Heart right ventricle (tissue), 16 donors: ENCODE measurements around the gene FPR1. TPM values are rescaled to one million over a fixed set of nuclear protein-coding genes. Genes with fewer than 3 reads are reported as not detected.
A peak's percentile ranks its signal among the peaks of the same experiment; 100 is the strongest.

Experiments
- ATAC-seq, 8 donors: fragments of 200-7000 bp; cut with Tn5 transposase; one replicate each; pipeline ENCODE4 v1.9.1; 2020; ENCODE audit warnings: mild to moderate bottlenecking in 8 of 8, moderate library complexity in 8 of 8, moderate number of reproducible peaks in 1 of 8
- DNase-seq, 2 donors: peaks; one replicate each; pipeline ENCODE4 v3.0.0-alpha.2; 2020
- H3K27ac ChIP-seq, 10 donors: fragments of 200-600 bp; sonication (generic) in 2 of 10; one replicate each; pipeline versions ENCODE4 v1.5.0 to v1.8.0; 2020 to 2022; ENCODE audit warnings: mild to moderate bottlenecking in 3 of 10
- H3K27me3 ChIP-seq, 7 donors: fragments of 200-600 bp; one replicate each; pipeline ENCODE4 v1.8.0; 2021 to 2022; ENCODE audit warnings: mild to moderate bottlenecking in 2 of 7
- H3K36me3 ChIP-seq, 9 donors: fragments of 200-600 bp; sonication (generic) in 1 of 9; one replicate each; pipeline versions ENCODE4 v1.5.0 to v1.8.0; 2020 to 2022; ENCODE audit warnings: mild to moderate bottlenecking in 2 of 9
- H3K4me1 ChIP-seq, 9 donors: fragments of 200-600 bp; sonication (generic) in 1 of 9; one replicate each; pipeline versions ENCODE4 v1.5.0 to v1.8.0; 2020 to 2022; ENCODE audit warnings: mild to moderate bottlenecking in 4 of 9
- H3K4me3 ChIP-seq, 10 donors: fragments of 200-600 bp; sonication (generic) in 2 of 10; one replicate each; pipeline versions ENCODE4 v1.5.0 to v1.8.0; 2020 to 2022; ENCODE audit warnings: mild to moderate bottlenecking in 7 of 10, moderate library complexity in 2 of 10
- H3K9me3 ChIP-seq, 11 donors: fragments of 200-600 bp in 10 of 11; sonication (generic) in 2 of 11; one replicate each; pipeline versions ENCODE4 v1.5.0 to v1.8.0; 2013 to 2022; ENCODE audit warnings: mild to moderate bottlenecking in 2 of 11, control low read depth in 1 of 11, moderate library complexity in 1 of 11
- WGBS, 2 donors: extraction: QIAGEN DNeasy Blood & Tissue Kit; methylation state at CpG; one replicate each; pipeline ENCODE4 v1.1.7; 2013; ENCODE audit warnings: inconsistent platforms in 1 of 2; 5-methylcytosine and 5-hydroxymethylcytosine counted together
- intact Hi-C, 10 donors: fragments of 100-400 bp; cut with DNase I; formaldehyde crosslinking; loops; one replicate each; pipeline versions ENCODE4 v1.11.1 to v1.14.2; 2022
- polyA plus RNA-seq, 2 donors: library from polyadenylated mRNA; stranded (reverse); fragments of 200-250 nt; gene quantifications; one replicate each; pipeline ENCODE4 v1.2.3, GENCODE V29; 2013
- total RNA-seq, 10 donors: library from RNA; stranded (reverse); fragmentation: NEBNext Ultra II Directional in 3 of 10; extraction: Animal tissue kit (Norgen Biotek cat#: 25700) in 3 of 10; gene quantifications; one replicate each; pipeline versions ENCODE4 v1.2.1 to v1.2.4, GENCODE V29; 2021 to 2023
- TF ChIP-seq, protein P1 (sequence below), 9 donors: fragments of 200-600 bp; sonication (generic) in 2 of 9; IDR thresholded peaks; one replicate each; pipeline versions ENCODE4 v1.5.0 to v1.8.0; 2021 to 2022; ENCODE audit warnings: antibody characterized with exemption in 9 of 9, mild to moderate bottlenecking in 5 of 9, moderate library complexity in 1 of 9
- donor health status: Arrhythmogenic right ventricular cardiomyopathy.
- donor health status: ischemic (EF 13 %, LVEDD 7.1; RV severe dilation, severe dysfunction).
- donor health status: healthy with polysubstance abuse.
- donor health status: DM: no; HTN: yes; CAD: no.
- donor health status: DM: no; HTN: no; CAD: no.
- donor health status: ischemic (EF 25% LVEDD 6.9; RV normal size, moderate dysfunction).
- donor health status: ischemic (EF 25% LVEDD 5.7; RV mildly dilated, moderate dysfunction).
- donor health status: healthy.
- donor health status: DM: yes; HTN: yes; CAD: no.
- donor health status: Ischemic cardiomyopathy.
- donor health status: ischemic (EF 35%, LVEDD 5.7; RV mildly dilated, moderate dysfunction).
- donor health status: nonischemic (EF 11% LVEDD 7.7; RV severe dilation, severe dysfunction).
- donor health status: DM: yes; HTN: yes; CAD: no.
- donor health status: PGD.
- donor health status: ischemic (EF 29% LVEDD 5.4; RV normal size, mild dysfunction).
- donor health status: nonischemic (EF 23%, LVEDD 6.1; RV moderate dilation, normal function).

The FPR1 gene
- total and polyA plus RNA-seq, 12 donors: 0.95 to 16.9 (median 3.8) TPM

DNA sequence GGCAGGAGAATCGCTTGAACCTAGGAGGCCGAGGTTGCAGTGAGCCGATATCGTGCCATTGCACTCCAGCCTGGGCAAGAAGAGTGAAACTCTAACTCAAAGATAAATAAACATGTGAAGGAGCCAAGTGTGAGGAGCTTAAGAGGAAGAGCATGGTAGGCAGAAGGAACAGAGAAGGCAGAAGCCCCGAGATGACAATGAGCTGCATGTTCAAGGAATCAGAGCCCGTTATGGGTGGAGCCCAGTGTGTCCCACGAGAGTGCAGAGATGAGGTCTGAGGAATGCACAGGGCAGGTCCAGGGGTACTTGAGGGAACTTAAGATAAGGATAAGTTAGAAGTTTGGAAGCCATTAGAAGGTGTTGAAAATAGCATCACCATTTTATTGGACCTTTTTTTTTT is 10.0 kb upstream of the FPR1 start:
- intact Hi-C loops: no loop called here
- H3K27me3 ChIP-seq: peaks cover 0 to 30% (median 13%) of the 10 kb centered on the region in 7 donors
- peaks cover 0 to 28% (median 0%) of the 10 kb centered on the region in 9 donors for H3K4me1 ChIP-seq
- peak overlapping the region in 2 of 10 donors; percentile 2 to 87 for H3K27ac ChIP-seq
- H3K4me3 ChIP-seq: peak overlapping the region in 1 of 10 donors; percentile 45
- ATAC-seq: no peak
- 73 to 77% methylated on average over 7 of the region's 7 CpGs for WGBS, 2 donors
- TF ChIP-seq, protein P1, sequence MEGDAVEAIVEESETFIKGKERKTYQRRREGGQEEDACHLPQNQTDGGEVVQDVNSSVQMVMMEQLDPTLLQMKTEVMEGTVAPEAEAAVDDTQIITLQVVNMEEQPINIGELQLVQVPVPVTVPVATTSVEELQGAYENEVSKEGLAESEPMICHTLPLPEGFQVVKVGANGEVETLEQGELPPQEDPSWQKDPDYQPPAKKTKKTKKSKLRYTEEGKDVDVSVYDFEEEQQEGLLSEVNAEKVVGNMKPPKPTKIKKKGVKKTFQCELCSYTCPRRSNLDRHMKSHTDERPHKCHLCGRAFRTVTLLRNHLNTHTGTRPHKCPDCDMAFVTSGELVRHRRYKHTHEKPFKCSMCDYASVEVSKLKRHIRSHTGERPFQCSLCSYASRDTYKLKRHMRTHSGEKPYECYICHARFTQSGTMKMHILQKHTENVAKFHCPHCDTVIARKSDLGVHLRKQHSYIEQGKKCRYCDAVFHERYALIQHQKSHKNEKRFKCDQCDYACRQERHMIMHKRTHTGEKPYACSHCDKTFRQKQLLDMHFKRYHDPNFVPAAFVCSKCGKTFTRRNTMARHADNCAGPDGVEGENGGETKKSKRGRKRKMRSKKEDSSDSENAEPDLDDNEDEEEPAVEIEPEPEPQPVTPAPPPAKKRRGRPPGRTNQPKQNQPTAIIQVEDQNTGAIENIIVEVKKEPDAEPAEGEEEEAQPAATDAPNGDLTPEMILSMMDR (IDR thresholded peaks at IDR 0.05): no peak
- no peak for DNase-seq
- no peaks in the 10 kb centered on the region for H3K9me3 ChIP-seq
- H3K36me3 ChIP-seq: no peaks in the 10 kb centered on the region

DNA sequence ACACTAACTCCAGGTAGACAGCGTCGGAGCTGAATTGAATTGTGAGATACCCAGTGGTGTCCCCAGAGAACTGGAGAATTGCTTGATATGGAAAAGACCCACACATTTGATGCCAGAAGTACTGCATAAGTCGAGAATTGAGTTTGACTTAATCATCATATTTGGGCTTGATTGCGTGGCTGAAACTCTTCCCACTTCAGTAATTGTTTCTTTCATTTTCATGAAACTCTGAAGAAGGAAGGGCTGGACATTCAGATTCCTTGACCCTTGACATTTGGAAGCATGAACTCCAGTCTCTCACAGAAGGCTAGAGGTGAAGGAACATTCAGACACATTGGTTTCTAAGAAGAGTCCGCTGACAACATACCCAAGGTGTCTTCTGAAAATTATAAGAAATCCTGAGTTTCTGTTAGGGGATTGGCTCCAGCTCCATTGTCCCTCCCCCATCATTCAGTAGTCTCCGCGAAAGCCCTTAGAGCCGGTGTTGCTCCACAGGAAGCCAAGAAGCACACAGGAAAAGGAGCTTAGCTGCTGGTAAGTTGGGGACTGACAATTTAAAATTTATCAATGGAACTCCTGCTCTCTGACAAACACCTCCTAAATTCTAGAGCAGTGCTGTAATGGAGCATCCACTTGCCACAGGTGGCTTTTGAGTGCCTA is 9.1 kb upstream of the FPR1 start, which contains the start of gene FPR2:
Gene FPR2 (plus strand): TSS at position 484 of the 660 bp plus-strand sequence. CDS start 7,479 bp downstream, outside the sequence.
- 54 to 57% methylated on average over 8 of the region's 8 CpGs for WGBS, 2 donors

DNA sequence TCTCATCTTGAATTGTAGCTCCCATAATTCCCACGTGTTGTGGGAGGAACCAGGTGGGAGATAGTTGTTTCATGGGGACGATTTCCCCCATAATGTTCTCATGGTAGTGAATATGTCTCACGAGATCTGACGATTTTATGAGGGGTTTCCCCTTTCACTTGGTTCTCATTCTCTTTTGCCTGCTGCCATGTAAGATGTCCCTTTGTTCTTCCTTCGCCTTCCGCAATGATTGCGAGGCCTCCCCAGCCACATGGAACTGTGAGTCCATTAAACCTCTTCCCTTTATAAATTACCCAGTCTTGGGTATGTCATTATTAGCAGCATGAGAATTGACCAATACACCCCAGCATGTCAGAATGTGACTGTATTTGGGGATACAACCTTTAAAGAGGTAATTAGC is 3.9 kb upstream of the FPR1 start:
- peak overlapping the region in 1 of 10 donors; percentile 90 for H3K27ac ChIP-seq
- TF ChIP-seq, protein P1 (IDR thresholded peaks at IDR 0.05): no peak
- ATAC-seq (no peak), DNase-seq (no peak)
- 84 to 86% methylated on average over 7 of the region's 7 CpGs for WGBS, 2 donors
- peaks cover 0 to 15% (median 0%) of the 10 kb centered on the region in 7 donors for H3K27me3 ChIP-seq
- H3K4me1 ChIP-seq: peaks cover 0 to 37% (median 0%) of the 10 kb centered on the region in 9 donors
- H3K9me3 ChIP-seq: no peaks in the 10 kb centered on the region
- intact Hi-C loops: no loop called here
- H3K4me3 ChIP-seq: no peak overlapping the region
- H3K36me3 ChIP-seq: no peaks in the 10 kb centered on the region

More for the DNA sequence above, 9.1 kb upstream of the FPR1 start, which contains the start of gene FPR2:
- intact Hi-C loops: no loop called here
- no peaks in the 10 kb centered on the region for H3K9me3 ChIP-seq
- peaks cover 0 to 26% (median 0%) of the 10 kb centered on the region in 9 donors for H3K4me1 ChIP-seq
- TF ChIP-seq, protein P1 (IDR thresholded peaks at IDR 0.05): no peak
- no peaks in the 10 kb centered on the region for H3K36me3 ChIP-seq
- peak within 1 kb of the TSS in 2 of 10 donors; percentile 2 to 87 for H3K27ac ChIP-seq
- DNase-seq (no peak), ATAC-seq (no peak)
- peaks cover 0 to 30% (median 14%) of the 10 kb centered on the region in 7 donors for H3K27me3 ChIP-seq
- H3K4me3 ChIP-seq: peak within 1 kb of the TSS in 1 of 10 donors; percentile 45

GRCh38 chr19:51754770-51755169 is 3.1 kb upstream of the FPR1 start:
- H3K27ac ChIP-seq: peak overlapping the region in 4 of 10 donors; percentile 16 to 90 (median 58)
- no peaks in the 10 kb centered on the region for H3K9me3 ChIP-seq
- TF ChIP-seq, protein P1 (IDR thresholded peaks at IDR 0.05): no peak
- intact Hi-C loops: no loop called here
- H3K4me1 ChIP-seq: peaks cover 0 to 36% (median 0%) of the 10 kb centered on the region in 9 donors
- peaks cover 0 to 8% (median 0%) of the 10 kb centered on the region in 7 donors for H3K27me3 ChIP-seq
- no peak for ATAC-seq
- no peak overlapping the region for H3K4me3 ChIP-seq
- no peaks in the 10 kb centered on the region for H3K36me3 ChIP-seq
- DNase-seq: no peak
- WGBS, 2 donors: 80 to 82% methylated on average over 4 of the region's 4 CpGs
